Kidney (tissue), 22 donors: Measurements from ENCODE around the gene GDE1. TPM values are rescaled to one million over a fixed set of nuclear protein-coding genes. Genes with fewer than 3 reads are reported as not detected.
A peak's percentile ranks its signal among the peaks of the same experiment; 100 is the strongest.

Source experiments
- DNase-seq, 5 donors: peaks; one replicate each; pipeline ENCODE4 v3.0.0-alpha.2; 2013 to 2020
- FAIRE-seq: peaks from 2 replicates; lab custom pipeline; 2012; peaks lifted over from hg19 to GRCh38; lab: Jason Lieb, UNC
- H3K27ac ChIP-seq, 2 donors: one replicate each; pipeline ENCODE4 v1.7.0; 2013; ENCODE audit warnings: low read depth in 2 of 2, low read length in 2 of 2, inconsistent platforms in 1 of 2
- H3K27me3 ChIP-seq: one replicate; pipeline ENCODE4 v1.7.1; 2013; ENCODE audit warnings: low read length, inconsistent platforms; ENCODE audit not compliant: control insufficient read depth, insufficient read depth
- H3K36me3 ChIP-seq, 3 donors: one replicate each; pipeline versions ENCODE4 v1.7.0 to v1.7.1; 2013; ENCODE audit warnings: low read length in 3 of 3, control low read depth in 1 of 3, inconsistent platforms in 1 of 3; ENCODE audit not compliant: insufficient read depth in 3 of 3, control insufficient read depth in 2 of 3
- H3K4me1 ChIP-seq, 3 donors: one replicate each; pipeline versions ENCODE4 v1.7.0 to v1.7.1; 2013; ENCODE audit warnings: low read length in 3 of 3, inconsistent platforms in 1 of 3, low read depth in 1 of 3; ENCODE audit not compliant: control insufficient read depth in 2 of 3, insufficient read depth in 2 of 3
- H3K4me3 ChIP-seq, 3 donors: one replicate each; pipeline versions ENCODE4 v1.7.0 to v1.8.1; 2013; ENCODE audit warnings: low read length in 3 of 3, control low read depth in 1 of 3, inconsistent platforms in 1 of 3
- H3K9ac ChIP-seq, 3 donors: one replicate each; pipeline versions ENCODE4 v1.7.0 to v1.7.1; 2013; ENCODE audit warnings: low read length in 3 of 3, control low read depth in 1 of 3, inconsistent platforms in 1 of 3
- H3K9me3 ChIP-seq, 3 donors: one replicate each; pipeline versions ENCODE4 v1.7.0 to v1.7.1; 2013; ENCODE audit warnings: low read length in 3 of 3, control low read depth in 1 of 3, inconsistent platforms in 1 of 3; ENCODE audit not compliant: control insufficient read depth in 2 of 3, insufficient read depth in 1 of 3
- intact Hi-C: fragments of 100-400 bp; cut with DNase I; formaldehyde crosslinking; loops from one replicate; pipeline ENCODE4 v1.11.1; 2022
- long read RNA-seq, 10 donors: library from polyadenylated mRNA in 1 of 10; unstranded in 1 of 10; transcript quantifications; one replicate each; pipeline ENCODE4 v2.0.0 and lab custom pipeline, GENCODE V29; 2021 to 2026
- polyA plus RNA-seq: library from polyadenylated mRNA; stranded (reverse); fragments of 350-450 nt; fragmentation: Illumina TruSeq; extraction: RNeasy Lipid Tissue Mini Kit (QIAGEN cat#74804); gene quantifications from one replicate; pipeline ENCODE4 v1.2.3, GENCODE V29; 2014; ENCODE audit warnings: low read depth, low replicate concordance; ENCODE audit not compliant: insufficient read depth
- total RNA-seq: library from RNA; stranded (reverse); fragmentation: NEBNext Ultra II Directional; extraction: Animal tissue kit (Norgen Biotek cat#: 25700); gene quantifications from one replicate; pipeline ENCODE4 v1.2.1, GENCODE V29; 2021
- TF ChIP-seq, protein P1 (sequence below): IDR thresholded peaks from 3 replicates; pipeline ENCODE4 v1.5.1; 2012; ENCODE audit warnings: mild to moderate bottlenecking, moderate library complexity, borderline replicate concordance; ENCODE audit not compliant: insufficient read depth; ENCODE audit errors: extremely low read depth
- donor health status: control.
- donor health status: control.
- donor health status: control.
- donor health status: control.
- donor health status: control.
- donor health status: DM: yes; HTN: yes; CAD: no.
- donor health status: Normal renal cell carcinoma (clear cell type).

The GDE1 gene, protein sequence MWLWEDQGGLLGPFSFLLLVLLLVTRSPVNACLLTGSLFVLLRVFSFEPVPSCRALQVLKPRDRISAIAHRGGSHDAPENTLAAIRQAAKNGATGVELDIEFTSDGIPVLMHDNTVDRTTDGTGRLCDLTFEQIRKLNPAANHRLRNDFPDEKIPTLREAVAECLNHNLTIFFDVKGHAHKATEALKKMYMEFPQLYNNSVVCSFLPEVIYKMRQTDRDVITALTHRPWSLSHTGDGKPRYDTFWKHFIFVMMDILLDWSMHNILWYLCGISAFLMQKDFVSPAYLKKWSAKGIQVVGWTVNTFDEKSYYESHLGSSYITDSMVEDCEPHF
- 48.2 TPM for total RNA-seq
- 54.7 TPM for polyA plus RNA-seq
- long read RNA-seq, donor 1, transcript GDE1-201 (6 exons, 2,958 nt): major isoform, 10 of 13 reads
- long read RNA-seq, donor 1, partial matches to known transcripts: 0 of 13 reads
- long read RNA-seq, donor 1, other reads (novel, unspliced or antisense): 0 of 13 reads
- long read RNA-seq, donor 2, transcript GDE1-201 (6 exons, 2,958 nt): major isoform, 10 of 15 reads
- long read RNA-seq, donor 2, partial matches to known transcripts: 0 of 15 reads
- long read RNA-seq, donor 2, other reads (novel, unspliced or antisense): 0 of 15 reads
- long read RNA-seq, donor 3, transcript GDE1-201 (6 exons, 2,958 nt): major isoform, 16 of 21 reads
- long read RNA-seq, donor 3, partial matches to known transcripts: 0 of 21 reads
- long read RNA-seq, donor 3, other reads (novel, unspliced or antisense): 0 of 21 reads
- long read RNA-seq, donor 4, transcript GDE1-201 (6 exons, 2,958 nt): major isoform, 10 of 12 reads
- long read RNA-seq, donor 4, partial matches to known transcripts: 0 of 12 reads
- long read RNA-seq, donor 4, other reads (novel, unspliced or antisense): 0 of 12 reads
- long read RNA-seq, donor 5: 0 reads
- long read RNA-seq, donor 6, partial matches to known transcripts: 0 of 4 reads
- long read RNA-seq, donor 6, other reads (novel, unspliced or antisense): 0 of 4 reads
- long read RNA-seq, donor 7, transcript GDE1-201 (6 exons, 2,958 nt): major isoform, 62 of 77 reads
- long read RNA-seq, donor 7, transcript GDE1-203 (6 exons, 2,238 nt): minor isoform, 10 of 77 reads
- long read RNA-seq, donor 7, partial matches to known transcripts: 0 of 77 reads
- long read RNA-seq, donor 7, other reads (novel, unspliced or antisense): 5 of 77 reads
- long read RNA-seq, donor 8, transcript GDE1-202 (2 exons, 769 nt): minor isoform, 5 of 17 reads
- long read RNA-seq, donor 8, transcript GDE1-201 (6 exons, 2,958 nt): major isoform, 8 of 17 reads
- long read RNA-seq, donor 8, partial matches to known transcripts: 0 of 17 reads
- long read RNA-seq, donor 8, other reads (novel, unspliced or antisense): 0 of 17 reads
- long read RNA-seq, donor 9, transcript GDE1-201 (6 exons, 2,958 nt): major isoform, 5 of 7 reads
- long read RNA-seq, donor 9, partial matches to known transcripts: 0 of 7 reads
- long read RNA-seq, donor 9, other reads (novel, unspliced or antisense): 0 of 7 reads
- long read RNA-seq, donor 10, transcript GDE1-201 (6 exons, 2,958 nt): major isoform, 12 of 28 reads
- long read RNA-seq, donor 10, partial matches to known transcripts: 6 of 28 reads
- long read RNA-seq, donor 10, other reads (novel, unspliced or antisense): 7 of 28 reads

DNA sequence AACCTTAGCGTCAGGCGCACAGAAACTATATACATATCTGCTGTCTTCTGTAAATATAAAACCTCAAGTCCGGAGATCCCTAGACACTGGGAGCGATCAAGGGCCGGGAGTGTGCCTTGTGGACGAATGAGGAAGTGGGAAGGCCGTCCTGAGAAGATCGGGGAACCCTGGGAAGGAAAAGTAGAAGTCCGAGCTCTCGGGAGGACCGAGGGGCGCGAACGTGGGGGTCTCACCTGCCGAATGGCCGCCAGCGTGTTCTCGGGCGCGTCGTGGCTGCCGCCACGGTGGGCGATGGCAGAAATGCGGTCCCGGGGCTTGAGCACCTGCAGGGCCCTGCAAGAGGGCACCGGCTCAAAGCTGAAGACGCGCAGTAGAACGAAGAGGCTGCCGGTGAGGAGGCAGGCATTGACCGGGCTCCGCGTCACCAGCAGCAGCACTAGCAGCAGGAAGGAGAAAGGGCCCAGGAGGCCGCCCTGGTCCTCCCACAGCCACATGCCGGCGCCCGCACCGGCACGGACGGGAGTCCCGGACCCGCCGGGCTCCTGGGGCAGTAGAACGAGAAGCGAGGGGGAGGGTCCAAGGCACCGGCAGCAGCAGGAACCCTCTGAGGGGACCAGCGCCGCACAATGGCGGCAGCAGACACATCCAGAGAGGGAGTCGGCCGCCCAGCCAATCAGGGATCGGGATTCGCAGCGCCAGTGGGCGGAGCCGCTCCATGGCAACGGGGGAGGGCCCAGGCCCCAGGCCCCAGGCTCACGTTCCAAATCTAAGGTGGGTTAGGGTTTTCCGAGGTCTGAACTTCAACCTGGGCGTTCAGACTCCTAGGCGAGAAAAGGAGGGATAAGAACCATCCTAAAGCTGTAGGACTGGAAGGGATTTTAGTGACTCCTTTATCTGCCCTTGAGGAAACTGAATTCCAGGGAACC, at the start of gene GDE1:
Gene GDE1, minus strand, starts transcription at position 628 of the 926 bp plus-strand sequence. Its CDS starts 134 bp downstream, at position 494.
- Histone ChIP-seq H3K9ac (peak within 1 kb of the TSS; percentile 72 to 87 (median 80)), H3K27ac (peak within 1 kb of the TSS; percentile 74 to 89), H3K9me3 (no peaks in the 10 kb centered on the region), H3K4me3 (peak within 1 kb of the TSS; percentile 74 to 88 (median 84)), H3K4me1 (peaks cover 8 to 13% (median 8%) of the 10 kb centered on the region in 3 donors), H3K27me3 (no peaks in the 10 kb centered on the region), H3K36me3 (peaks cover 0 to 5% (median 0%) of the 10 kb centered on the region in 3 donors)
- peak; percentile 30 for FAIRE-seq
- intact Hi-C loops: no loop called here
- DNase-seq: peak; percentile 96 to 98 (median 97)
- TF ChIP-seq, protein P1, sequence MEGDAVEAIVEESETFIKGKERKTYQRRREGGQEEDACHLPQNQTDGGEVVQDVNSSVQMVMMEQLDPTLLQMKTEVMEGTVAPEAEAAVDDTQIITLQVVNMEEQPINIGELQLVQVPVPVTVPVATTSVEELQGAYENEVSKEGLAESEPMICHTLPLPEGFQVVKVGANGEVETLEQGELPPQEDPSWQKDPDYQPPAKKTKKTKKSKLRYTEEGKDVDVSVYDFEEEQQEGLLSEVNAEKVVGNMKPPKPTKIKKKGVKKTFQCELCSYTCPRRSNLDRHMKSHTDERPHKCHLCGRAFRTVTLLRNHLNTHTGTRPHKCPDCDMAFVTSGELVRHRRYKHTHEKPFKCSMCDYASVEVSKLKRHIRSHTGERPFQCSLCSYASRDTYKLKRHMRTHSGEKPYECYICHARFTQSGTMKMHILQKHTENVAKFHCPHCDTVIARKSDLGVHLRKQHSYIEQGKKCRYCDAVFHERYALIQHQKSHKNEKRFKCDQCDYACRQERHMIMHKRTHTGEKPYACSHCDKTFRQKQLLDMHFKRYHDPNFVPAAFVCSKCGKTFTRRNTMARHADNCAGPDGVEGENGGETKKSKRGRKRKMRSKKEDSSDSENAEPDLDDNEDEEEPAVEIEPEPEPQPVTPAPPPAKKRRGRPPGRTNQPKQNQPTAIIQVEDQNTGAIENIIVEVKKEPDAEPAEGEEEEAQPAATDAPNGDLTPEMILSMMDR: peak; percentile 35

DNA sequence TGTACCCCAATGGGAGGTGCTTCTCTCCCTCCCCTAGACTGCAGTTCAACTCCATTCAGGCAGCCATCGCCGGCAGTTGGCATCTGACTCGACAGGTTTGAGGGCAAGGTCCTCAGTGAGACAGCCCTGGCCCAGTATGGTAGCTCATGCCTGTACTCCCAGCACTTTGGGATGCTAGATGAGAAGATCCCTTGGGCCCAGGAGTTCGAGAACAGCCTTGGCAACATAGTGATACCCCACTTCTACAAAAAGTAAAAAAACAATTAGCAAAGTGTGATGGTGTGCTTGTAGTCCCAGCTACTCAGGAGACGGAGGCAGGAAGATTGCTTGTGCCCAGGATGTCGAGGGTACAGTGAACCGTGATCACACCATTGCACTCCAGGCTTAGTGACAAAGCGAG, 45.7 kb upstream of the GDE1 start:
- Histone ChIP-seq H3K27ac (no peak overlapping the region), H3K4me3 (no peak overlapping the region), H3K9me3 (no peaks in the 10 kb centered on the region), H3K36me3 (peaks cover 0 to 25% (median 13%) of the 10 kb centered on the region in 3 donors), H3K4me1 (no peaks in the 10 kb centered on the region), H3K9ac (no peak overlapping the region), H3K27me3 (no peaks in the 10 kb centered on the region)
- TF ChIP-seq, protein P1: no peak
- no peak for FAIRE-seq
- DNase-seq: no peak
- intact Hi-C loops: no loop called here
